Measurements from ENCODE around the gene SERGEF. TPM values are rescaled to one million over a fixed set of nuclear protein-coding genes. Genes with fewer than 3 reads are reported as not detected.

The SERGEF gene
- total and polyA plus RNA-seq, 10 donors, result 29.0 to 55.5 (median 38.8) TPM

GRCh38 chr11:17793642-17794170, 219.1 kb downstream of the SERGEF start:
- Histone ChIP-seq H3K36me3 (peaks cover 0 to 17% (median 0%) of the 10 kb centered on the region in 6 donors), H3K9me3 (no peaks in the 10 kb centered on the region), H3K27me3 (replicated peaks in 1 of 7) (no peaks in the 10 kb centered on the region), H3K4me1 (no peaks in the 10 kb centered on the region), H3K27ac (no peak overlapping the region), H3K4me3 (no peak overlapping the region)
- intact Hi-C loops (cut with DNase I; ENCODE audit: low total_unique reads), result no loop called here
- WGBS, 5 donors, result 85 to 96% (median 91%) methylated on average over 2 to 7 of the region's 7 CpGs
- DNase-seq, result no peak
- TF ChIP-seq POLR2A (IDR thresholded peaks at IDR 0.05), result no peak
- no peak for TF ChIP-seq CTCF (IDR thresholded peaks at IDR 0.05 in 8 of 11, conservative IDR thresholded peaks at IDR 0.05 in 3 of 11)
- no peak for TF ChIP-seq POLR2AphosphoS5 (IDR thresholded peaks at IDR 0.05)

GRCh38 chr11:17792161-17792560, 220.7 kb downstream of the SERGEF start:
- H3K36me3 ChIP-seq, result peaks cover 0 to 19% (median 0%) of the 10 kb centered on the region in 6 donors
- TF ChIP-seq POLR2AphosphoS5 (IDR thresholded peaks at IDR 0.05), result no peak
- no peak for TF ChIP-seq POLR2A (IDR thresholded peaks at IDR 0.05)
- no peak for TF ChIP-seq CTCF (IDR thresholded peaks at IDR 0.05 in 8 of 11, conservative IDR thresholded peaks at IDR 0.05 in 3 of 11)
- 94 to 98% (median 96%) methylated on average over 9 of the region's 9 CpGs for WGBS, 5 donors
- H3K9me3 ChIP-seq, result no peaks in the 10 kb centered on the region
- H3K27me3 ChIP-seq (replicated peaks in 1 of 7), result no peaks in the 10 kb centered on the region
- no peak overlapping the region for H3K27ac ChIP-seq
- H3K4me1 ChIP-seq, result no peaks in the 10 kb centered on the region
- intact Hi-C loops (cut with DNase I; ENCODE audit: low total_unique reads), result no loop called here
- no peak overlapping the region for H3K4me3 ChIP-seq
- DNase-seq, result no peak

GRCh38 chr11:17791144-17791543, 221.7 kb downstream of the SERGEF start:
- peaks cover 0 to 23% (median 0%) of the 10 kb centered on the region in 6 donors for H3K36me3 ChIP-seq
- DNase-seq, result no peak
- H3K4me1 ChIP-seq, result no peaks in the 10 kb centered on the region
- H3K27ac ChIP-seq, result no peak overlapping the region
- TF ChIP-seq POLR2A (IDR thresholded peaks at IDR 0.05) (no peak), POLR2AphosphoS5 (IDR thresholded peaks at IDR 0.05) (no peak), CTCF (IDR thresholded peaks at IDR 0.05 in 8 of 11, conservative IDR thresholded peaks at IDR 0.05 in 3 of 11) (no peak)
- intact Hi-C loops (cut with DNase I; ENCODE audit: low total_unique reads), result no loop called here
- no peaks in the 10 kb centered on the region for H3K27me3 ChIP-seq (replicated peaks in 1 of 7)
- H3K9me3 ChIP-seq, result no peaks in the 10 kb centered on the region
- H3K4me3 ChIP-seq, result no peak overlapping the region

- Histone ChIP-seq H3K4me3 (no peak overlapping the region), H3K36me3 (peaks cover 0 to 26% (median 0%) of the 10 kb centered on the region in 6 donors), H3K27me3 (replicated peaks in 1 of 7) (no peaks in the 10 kb centered on the region), H3K27ac (no peak overlapping the region), H3K4me1 (no peaks in the 10 kb centered on the region), H3K9me3 (no peaks in the 10 kb centered on the region)
- no peak for DNase-seq
- TF ChIP-seq CTCF (IDR thresholded peaks at IDR 0.05 in 8 of 11, conservative IDR thresholded peaks at IDR 0.05 in 3 of 11) (no peak), POLR2A (IDR thresholded peaks at IDR 0.05) (no peak), POLR2AphosphoS5 (IDR thresholded peaks at IDR 0.05) (no peak)
- intact Hi-C loops (cut with DNase I; ENCODE audit: low total_unique reads), result no loop called here
- WGBS, 5 donors, result 89 to 100% (median 96%) methylated on average over 1 of the region's 1 CpG
Measured at GRCh38 chr11:17790453-17790852, 222.4 kb downstream of the SERGEF start.

All from spleen (tissue), 11 donors.